OCI-LY7 (cell line): Measurements from ENCODE around the gene BSCL2.
"Not testable (repeated sequence)": the region's sequence is repeated elsewhere in the genome, so short reads cannot be mapped to it uniquely, and the experiment has no call there.

ENCODE experiments used
- EZH2phosphoT487 ChIP-seq: fragments of 200-600 bp; sonication (generic); IDR thresholded peaks from 2 replicates; pipeline ENCODE4 v1.6.1; 2018; ENCODE audit warnings: low read depth, borderline replicate concordance, mild to moderate bottlenecking, mixed run types, antibody characterized with exemption, low read length, moderate library complexity, mixed read lengths
- TF ChIP-seq, protein P1 (sequence below): fragments of 200-600 bp; sonication (generic); conservative IDR thresholded peaks from 2 replicates; pipeline ENCODE4 v1.5.1; 2014; ENCODE audit warnings: mild to moderate bottlenecking, antibody characterized with exemption, low read length, moderate library complexity, mixed read lengths

GRCh38 chr11:62703921-62704320, 3.3 kb downstream of the BSCL2 start:
- TF ChIP-seq, protein P1, sequence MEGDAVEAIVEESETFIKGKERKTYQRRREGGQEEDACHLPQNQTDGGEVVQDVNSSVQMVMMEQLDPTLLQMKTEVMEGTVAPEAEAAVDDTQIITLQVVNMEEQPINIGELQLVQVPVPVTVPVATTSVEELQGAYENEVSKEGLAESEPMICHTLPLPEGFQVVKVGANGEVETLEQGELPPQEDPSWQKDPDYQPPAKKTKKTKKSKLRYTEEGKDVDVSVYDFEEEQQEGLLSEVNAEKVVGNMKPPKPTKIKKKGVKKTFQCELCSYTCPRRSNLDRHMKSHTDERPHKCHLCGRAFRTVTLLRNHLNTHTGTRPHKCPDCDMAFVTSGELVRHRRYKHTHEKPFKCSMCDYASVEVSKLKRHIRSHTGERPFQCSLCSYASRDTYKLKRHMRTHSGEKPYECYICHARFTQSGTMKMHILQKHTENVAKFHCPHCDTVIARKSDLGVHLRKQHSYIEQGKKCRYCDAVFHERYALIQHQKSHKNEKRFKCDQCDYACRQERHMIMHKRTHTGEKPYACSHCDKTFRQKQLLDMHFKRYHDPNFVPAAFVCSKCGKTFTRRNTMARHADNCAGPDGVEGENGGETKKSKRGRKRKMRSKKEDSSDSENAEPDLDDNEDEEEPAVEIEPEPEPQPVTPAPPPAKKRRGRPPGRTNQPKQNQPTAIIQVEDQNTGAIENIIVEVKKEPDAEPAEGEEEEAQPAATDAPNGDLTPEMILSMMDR, result not testable (repeated sequence)
- not testable (repeated sequence) for TF ChIP-seq EZH2phosphoT487
